ENCODE measurements around the gene CDC25B.
"Not testable (repeated sequence)": the region's sequence is repeated elsewhere in the genome, so short reads cannot be mapped to it uniquely, and the experiment has no call there.

Gene CDC25B

DNA sequence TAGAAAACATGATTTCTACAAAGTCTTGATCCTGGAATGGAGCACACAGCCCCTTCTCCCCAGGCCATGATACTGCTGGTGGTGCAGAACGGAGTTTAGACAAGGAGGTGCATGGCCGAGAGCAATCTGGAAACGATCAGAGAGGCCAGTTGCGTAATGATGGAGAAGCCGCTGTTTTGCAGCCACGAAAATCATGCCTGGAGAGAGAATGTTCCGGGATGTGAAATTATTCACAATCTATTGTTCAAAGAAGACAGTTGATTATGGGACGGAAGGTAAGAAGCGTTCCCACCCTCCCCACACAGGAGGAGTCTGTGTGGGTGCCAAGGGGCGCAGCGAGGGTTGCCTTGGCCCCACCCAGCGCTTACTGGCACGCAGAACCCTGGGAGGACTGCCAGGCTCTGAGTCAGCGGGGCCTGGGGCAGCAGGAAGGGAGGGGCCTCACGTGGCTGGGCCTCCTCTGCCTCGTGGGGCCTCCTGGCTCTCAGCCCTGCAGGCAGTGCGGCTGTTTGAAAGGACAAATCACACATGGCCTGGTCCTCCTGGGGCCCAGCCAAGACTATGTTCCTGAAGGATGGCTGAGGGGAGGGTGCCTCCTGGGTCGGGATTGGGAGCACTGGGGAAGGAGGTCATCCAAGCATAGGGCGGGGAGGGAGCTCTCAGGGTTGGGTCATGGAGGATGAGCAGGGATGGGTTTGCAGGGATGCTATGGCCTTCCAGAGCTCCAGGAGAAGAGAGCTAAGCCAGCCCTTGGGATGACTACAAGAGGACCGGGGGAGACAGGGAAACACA is 15.6 kb downstream of the CDC25B start:
- DNase-seq: peak; percentile 98

DNA sequence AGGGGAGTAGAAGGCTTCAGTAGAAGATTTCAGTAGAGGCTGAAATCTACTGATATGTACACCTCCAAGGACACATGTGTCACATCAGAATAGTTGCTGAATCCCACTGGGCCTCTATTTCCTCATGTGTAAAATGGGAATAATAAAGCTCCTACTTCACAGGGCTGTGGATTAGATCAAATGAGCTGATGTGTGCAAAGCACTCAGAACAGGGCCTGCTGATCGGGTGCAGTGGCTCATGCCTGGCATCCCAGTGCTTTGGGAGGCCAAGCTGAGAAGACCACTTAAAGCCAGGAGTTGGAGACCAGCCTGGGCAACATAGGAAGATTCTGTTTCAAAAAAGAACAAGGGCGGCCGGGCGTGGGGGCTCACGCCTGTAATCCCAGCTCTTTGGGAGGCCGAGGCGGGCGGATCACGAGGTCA is 16.2 kb downstream of the CDC25B start:
- no peak for DNase-seq

DNA sequence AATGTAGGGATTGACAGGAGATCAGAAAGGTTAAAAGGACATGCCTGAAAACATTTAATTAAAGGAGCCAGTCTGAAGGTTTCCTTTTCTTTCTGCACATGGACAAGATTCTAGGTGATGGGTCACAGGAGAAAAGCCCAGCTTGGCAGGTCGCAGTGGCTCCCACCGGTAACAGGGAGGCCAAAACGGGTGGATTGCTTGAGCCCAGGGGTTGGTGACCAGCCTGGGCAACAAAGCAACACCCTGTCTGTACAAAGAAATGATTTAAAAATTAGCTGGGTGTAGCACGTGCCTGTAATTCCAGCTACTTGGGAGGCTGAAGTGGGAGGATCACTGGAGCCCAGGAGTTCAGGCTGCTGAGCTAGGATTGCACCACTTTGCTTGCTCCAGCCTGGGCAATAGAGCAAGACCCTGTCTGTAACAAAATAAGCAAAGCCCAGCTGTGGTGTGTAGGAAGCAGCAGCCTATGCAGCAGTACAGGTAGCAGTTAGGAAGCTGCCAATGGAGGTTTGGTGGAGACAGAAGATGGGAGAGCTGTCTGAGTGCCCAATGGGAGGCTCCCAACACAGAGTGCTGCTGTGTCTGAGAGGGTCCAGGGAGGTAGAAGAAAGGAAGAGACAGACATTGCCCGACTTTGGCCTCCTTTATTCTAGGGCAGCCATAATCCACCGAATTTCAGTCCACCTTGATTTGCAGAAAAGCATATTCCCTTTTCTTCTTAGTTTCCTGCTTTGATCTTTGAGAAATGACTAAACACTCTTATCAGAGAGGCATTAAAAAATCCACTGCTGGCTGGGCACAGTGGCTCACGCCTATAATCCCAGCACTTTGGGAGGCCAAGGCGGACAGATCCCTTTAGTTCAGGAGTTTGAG is 17.1 kb downstream of the CDC25B start:
- DNase-seq: no peak

DNA sequence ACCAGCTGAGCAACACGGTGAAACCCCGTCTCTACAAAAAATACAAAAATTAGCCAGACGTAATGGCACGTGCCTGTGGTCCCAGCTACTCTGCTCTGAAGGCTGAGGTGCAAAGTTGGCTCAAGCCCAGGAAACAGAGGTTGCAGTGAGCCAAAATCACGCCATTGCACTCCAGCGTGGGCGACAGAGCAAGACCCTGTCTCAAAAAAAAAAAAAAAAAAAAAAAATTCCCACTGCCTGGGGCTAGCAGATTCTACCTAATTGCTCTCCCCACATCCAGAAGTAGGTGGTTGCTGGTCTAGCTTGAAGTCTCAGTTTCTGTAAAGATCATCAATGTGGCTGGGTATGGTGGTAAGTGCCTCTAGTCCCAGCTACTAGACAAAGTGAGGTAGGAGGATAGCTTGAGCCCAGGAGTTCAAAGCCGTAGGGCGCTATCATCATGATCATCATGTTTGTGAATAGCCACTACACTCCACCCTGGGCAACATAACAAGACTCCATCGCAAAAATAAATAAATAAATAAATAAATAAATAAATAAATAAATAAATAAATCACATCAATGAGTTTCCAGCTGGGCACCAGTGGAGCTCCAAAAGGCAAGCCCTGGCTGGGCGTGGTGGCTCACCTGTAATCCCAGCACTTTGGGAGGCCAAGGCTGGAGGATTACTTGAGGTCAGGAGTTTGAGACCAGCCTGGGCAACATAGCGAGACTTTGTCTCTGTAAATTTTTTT is 17.9 kb downstream of the CDC25B start:
- peak; percentile 42 for DNase-seq

DNA sequence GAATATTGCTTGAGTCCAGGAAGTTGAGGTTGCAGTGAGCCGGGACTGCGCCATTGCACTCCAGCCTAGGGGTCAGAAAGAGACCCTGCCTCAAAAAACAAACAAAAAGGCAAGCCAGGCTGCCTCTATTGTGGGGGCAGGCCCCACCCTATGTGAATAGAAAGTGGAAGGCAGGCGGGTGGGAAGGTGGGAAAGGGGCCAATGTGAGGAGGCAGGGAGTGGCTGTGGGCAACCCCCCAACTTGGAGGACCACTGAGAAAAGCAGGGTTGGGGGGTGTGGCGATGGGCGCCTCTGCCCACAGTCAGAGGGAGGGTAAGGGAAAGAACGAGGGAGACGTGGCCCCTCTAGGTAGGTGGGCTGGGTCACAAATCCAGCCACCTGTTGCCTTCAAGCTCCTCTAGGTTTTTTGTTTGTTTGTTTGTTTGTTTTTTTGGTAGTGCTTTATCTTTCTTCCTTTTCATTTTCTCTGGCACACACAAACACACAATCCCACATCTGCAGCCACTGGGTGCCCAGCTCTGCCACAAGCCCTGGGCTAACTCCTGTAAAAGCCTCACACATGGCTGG is 18.9 kb downstream of the CDC25B start:
- DNase-seq: no peak

DNA sequence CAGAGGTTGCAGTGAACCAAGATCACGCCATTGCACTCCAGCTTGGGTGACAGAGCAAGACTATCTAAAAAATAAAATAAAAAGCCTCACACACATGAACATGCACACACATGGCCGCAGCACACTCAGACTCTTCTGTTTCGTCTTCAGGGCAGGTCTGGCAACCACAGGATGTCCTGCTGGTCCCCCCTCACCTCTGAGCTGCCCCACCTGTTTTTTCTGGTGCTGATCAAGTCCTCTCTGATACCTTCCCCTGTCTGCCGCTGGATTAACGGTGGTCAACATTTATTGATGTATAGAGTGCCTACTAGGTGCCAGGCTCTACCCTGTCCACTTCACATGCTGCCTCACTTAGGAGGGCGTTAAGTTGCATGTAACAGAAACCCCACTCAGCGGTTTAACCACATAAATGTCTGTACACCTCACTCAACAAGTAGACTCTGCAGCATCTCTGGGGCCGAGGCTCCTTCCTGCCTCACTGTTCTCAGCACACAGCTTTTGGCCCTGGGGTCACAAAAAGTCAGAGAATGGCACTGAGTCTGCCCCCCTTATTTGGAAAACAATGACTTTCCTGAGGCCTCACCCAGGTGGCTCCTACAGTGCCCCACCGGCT is 19.7 kb downstream of the CDC25B start:
- peak; percentile 73 for DNase-seq

DNA sequence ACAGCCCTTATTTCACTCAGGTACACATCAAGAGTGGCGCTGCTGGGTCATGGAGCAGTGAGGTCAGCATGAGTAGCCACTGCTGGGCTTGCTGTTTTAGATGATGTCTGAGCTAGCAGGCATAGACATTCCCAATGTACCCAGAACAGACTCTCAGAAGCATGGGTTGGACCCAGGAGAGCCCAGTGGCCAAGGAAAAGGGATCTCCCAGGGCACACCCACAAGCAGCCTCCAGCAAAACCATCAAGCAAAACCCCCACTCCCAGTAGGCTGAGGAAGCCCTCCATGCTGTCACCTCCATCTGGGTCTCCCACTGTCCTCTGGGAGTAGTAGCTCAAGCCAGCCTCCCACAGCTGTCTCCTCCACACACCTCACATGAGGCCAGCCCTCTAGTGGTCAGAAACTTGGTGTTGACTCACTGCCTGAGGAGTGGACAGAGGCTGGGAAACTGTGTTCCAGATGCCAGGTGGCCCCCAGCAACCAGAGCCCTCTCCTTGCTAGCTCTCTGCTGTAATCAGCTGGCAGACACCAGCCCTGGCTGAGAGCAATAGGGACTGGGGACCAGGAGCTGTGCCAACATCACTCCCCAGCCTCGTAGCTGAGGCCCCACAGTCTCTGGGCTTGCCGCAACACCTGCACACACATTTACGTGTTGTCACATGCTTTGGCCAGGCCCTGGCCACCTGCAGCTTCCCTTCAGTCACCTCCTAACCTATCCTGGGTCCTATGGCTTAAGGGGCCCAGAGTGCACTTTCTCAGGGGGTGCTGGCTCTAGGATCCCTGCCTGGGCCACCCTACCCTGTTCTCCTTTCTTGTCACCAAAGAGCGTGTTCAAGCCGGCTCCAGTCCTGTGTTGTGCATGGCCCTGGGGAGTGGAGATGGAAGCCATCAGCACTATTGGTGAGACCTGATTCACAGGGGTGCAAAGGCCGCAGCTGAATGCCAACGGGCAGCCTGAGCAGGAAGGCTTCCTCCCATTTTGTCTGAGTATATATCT is 22.3 kb downstream of the CDC25B start:
- DNase-seq: peak; percentile 26

DNA sequence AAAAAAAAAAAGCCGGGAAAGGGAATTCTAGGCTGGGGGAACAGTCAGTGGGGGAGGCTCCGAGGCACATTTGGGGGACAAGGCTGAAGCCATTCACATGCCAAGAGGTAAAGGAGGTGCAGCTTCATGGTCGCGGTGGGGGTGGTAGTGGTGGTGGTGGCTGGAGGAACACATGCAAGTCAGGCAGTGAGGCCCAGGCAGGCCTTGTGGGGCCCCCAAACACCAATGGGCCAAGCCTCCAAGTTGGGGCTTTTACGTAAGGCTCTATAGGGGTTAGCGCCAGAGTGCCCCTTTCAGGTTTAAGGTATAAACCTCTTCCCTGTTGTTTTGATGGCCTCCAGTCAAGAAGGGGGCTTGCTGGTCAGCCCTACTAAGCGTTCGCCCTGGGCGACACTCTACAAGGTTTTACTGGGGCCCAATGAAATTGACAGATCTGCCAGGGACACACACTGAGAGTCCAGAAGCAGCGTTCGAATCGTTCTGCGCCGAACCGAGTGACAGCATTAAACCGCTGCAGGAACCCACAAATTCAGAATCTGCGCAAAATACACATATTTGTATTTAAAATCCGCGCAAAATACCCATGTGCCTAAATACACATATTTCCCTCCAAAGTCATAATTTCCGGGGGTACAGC is 23.4 kb downstream of the CDC25B start:
- DNase-seq: no peak

DNA sequence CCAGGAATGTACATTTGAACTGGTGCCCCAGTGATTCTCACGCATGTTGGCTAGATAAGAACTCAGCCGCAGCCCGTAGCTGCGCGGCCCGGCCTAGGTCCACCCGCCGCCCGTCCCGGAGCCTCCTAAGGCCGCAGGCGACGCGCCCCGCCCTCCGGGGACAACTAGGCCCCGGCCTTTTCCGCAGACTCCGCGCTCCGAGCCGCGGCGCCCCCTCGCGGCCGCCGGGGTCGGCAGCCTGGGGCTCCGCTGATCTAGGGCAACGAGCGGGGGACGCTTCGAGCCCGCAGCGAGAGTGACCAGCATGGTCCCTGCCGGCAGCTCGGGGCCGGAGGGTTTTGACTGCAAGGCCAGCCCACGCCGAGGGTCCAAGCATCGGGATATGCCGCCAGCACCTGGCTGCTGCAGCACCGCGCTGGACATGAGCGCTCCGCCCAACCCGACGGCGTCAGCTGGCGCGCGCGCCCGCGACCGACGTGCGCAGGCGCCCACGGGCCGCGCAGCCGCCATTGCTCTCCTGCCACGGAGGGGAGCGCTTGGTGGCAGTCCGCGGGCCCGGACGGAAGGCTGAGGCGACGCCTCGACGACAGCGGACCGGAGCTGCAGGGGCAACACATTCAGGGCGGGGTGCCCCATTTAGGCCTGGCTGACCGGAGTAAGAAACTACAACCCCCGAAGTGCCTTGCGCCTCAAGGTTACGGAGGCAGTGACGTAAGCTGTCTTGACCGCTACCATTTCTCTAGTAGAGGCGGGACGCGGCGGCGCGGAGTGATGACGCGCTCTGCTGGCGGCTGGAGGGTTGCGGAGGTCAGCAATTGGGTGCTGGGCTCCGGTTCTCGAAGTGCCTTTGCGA is 24.2 kb downstream of the CDC25B start, which contains the start of gene AP5S1:
Gene AP5S1 (plus strand): TSS at position 500 of the 853 bp plus-strand sequence. CDS start 1,571 bp downstream, outside the sequence.
- DNase-seq: peak; percentile 91

DNA sequence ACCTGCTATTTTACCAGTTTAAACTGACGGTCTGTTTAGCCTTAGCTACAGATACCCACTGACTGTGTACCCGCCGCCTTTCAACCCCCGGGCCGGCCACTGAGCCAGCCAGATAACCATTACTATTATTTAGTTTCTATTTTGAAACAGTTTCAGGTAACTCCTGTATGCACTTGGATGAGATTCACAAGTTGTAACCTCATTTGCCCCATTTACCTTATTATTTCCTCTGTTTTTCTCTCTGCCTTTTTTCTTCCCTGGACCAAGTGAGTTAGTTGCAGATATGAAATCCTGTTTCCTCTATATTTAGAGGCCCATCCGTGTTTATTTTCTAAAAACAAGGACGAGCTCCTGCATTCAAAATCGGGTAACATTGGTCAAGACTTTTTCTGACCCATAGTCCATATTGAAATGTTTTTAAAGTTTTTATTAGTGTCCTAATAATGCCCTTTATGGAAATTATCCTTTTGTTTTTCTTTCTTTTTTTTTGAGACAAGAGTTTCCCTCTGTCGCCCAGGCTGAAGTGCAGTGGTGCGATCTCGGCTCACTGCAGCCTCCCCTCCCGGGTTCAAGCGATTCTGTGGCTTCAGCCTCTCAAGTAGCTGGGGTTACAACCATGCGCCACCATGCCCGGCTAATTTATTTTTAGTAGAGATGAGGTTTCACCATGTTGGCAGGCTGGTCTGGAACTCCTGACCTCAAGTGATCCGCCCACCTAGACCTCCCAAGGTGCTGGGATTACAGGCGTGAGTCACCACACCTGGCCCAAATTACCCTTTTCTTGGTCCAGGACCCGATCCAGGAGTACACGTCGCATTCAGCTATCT is 25.0 kb downstream of the CDC25B start:
- DNase-seq: no peak

DNA sequence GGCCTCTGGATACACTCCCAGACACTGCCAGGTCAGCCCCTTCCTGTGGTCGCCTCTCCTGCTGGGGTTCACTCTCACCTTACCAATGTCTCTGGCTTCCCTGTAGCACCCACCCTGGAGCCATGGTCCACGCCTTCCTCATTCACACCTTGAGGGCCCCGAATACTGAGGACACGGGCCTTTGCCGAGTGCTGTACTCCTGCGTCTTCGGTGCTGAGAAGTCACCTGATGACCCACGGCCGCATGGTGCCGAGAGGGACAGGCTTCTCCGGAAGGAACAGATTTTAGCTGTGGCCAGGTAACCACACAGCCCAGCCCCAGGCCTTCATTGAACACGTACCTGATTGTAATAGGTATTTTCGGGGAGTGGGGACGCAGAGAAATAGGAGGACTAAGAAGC is 25.9 kb downstream of the CDC25B start:
- DNase-seq: no peak

DNA sequence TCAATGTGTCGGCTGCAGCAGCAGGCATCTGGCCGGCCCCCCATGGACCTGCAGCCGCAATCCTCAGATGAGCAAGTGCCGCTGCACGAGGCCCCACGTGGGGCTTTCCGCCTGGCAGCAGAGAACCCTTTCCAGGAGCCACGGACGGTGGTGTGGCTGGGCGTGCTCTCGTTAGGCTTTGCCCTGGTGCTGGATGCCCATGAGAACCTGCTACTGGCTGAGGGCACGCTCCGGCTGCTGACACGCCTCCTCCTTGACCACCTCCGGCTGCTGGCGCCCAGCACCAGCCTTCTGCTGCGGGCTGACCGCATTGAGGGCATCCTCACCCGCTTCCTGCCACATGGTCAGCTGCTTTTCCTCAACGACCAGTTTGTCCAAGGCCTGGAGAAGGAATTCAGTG is 27.8 kb downstream of the CDC25B start:
- no peak for DNase-seq

DNA sequence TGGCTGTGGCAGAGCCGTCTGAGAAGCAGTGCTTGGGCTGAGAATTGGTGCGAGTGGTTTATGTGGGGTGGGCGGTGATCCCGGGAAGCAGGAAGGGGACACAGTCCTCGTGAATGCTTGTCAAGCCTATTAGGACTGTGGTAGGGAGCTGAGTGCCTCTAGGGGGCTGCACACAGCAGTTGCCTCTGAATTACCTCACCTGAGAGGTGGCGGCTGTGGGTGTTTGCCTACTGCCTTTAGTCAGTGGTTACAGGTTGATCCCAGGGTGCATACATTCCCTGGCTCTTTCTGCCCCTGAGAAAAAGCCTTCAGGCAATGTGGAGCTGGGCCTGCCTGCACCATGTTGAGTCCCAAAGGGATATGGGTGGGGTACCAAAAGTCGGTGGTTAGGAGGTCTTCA is 29.4 kb downstream of the CDC25B start:
- no peak for DNase-seq

DNA sequence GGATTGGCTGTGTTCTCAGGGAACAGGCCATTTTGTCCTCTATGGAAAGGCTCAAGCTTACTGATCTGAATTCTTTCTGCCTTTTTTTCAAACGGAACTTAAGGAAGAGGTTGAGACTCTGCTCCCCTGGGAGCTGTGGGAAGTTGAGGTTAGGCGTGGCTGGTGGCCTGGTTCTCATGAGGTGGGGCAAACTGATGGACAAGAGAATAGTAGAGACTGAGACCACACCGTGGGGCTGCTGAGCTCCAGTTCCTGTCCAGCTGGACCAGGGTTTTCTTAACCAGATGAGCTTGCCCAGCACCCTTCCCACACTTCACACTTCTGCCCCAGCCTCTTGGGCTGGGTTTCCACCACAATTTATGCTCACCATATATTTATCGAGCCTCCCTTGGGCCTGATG is 30.3 kb downstream of the CDC25B start:
- no peak for DNase-seq

DNA sequence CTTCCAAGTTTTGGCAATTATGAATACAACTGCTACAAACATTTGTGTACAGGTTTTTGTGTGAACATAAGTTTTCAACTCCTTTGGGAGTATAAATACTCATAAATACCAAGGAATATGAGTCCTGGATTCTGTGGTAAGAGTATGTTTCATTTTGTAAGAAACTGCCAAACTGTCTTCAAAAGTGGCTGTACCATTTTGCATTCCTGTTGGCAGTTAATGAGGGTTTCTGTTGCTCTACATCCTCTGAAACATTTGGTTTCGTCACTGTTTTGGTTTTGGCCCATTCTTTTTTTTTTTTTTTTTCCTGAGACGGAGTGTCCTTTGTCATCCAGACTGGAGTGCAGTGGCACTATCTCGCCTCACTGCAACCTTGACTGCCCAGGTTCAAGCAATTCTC is 32.7 kb downstream of the CDC25B start:
- no peak for DNase-seq

DNA sequence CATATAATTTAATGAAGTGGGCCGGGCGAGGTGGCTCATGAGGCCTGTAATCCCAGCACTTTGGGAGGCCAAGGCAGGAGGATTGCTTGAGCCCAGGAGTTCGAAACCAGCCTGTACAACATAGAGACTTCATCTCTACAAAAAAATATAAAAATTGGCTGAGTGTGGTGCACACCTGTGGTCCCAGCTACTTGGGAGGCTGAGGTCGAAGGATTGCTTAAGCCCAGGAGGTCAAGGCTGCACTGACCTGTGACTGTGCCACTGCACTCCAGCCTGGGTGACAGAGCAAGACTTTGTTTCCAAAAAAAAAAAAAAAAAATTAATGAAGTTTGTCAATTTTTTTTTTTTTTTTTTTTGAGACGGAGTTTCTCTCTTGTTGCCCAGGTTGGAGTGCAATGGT is 33.8 kb downstream of the CDC25B start:
- not testable (repeated sequence) for DNase-seq

DNA sequence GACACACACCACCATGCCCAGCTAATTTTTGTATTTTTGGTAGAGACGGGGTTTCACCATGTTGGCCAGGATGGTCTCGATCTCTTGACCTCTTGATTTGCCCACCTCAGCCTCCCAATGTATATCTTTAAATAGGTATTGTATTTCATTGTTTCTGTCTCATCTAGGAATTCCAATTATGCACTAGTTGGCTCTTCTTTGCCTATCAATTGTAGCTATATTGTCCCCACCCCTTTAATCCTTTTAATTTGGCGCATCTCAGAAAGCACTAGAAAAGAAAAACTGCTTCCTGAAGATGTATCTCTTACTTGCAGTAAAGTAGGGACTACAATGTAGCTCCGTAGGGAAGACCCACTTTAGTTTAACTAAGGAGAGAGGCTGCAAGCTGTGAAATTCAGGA is 40.0 kb downstream of the CDC25B start:
- no peak for DNase-seq

DNA sequence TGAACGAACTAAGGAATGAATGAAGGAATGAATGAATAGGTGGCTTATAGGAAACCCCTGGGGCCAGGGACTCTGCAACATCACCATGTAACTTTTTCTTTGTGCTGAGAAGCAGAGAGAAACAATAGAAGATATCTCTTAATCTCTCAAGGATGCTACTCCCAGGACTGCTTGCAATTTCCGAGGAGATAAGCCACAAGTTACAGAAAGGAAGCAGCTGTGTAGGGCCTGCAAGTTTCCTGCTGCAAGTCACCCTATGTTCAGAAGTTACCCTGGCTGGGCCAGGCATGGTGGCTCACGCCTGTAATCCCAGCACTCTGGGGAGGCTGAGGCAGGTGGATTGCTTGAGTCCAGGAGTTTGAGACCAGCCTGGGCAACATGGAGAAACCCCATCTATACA is 43.2 kb downstream of the CDC25B start:
- DNase-seq: no peak

DNA sequence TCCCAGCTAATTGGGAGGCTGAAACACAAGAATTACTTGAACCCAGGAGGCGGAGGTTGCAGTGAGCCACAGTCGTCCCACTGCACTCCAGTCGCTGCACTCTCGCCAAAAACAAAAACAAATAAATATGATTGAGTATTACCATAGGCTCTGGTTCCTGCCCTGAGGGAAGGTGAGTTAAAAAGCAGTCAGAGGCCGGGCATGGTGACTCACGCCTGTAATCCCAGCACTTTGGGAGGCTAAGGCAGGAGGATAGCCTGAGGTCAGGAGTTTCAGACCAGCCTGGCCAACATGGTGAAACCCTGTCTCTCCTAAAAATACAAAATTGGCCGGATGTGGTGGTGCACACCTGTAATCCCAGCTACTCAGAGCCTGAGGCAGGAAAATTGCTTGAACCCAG is 44.1 kb downstream of the CDC25B start:
- not testable (repeated sequence) for DNase-seq

Data from CD4-positive, alpha-beta T cell treated with Interleukin-17A for 4 hours (primary cell).